NCI-H69 (cell line): ENCODE measurements around the gene SGSM1.

Source experiments
- DNase-seq: peaks from one replicate; lab custom pipeline; 2025; lab: John Stamatoyannopoulos, UW

Gene SGSM1

GRCh38 chr22:24951942-24952836 is 146.2 kb downstream of the SGSM1 start, which contains the start of gene KIAA1671:
TSS of gene KIAA1671 (plus strand) at chr22:24952716. CDS start at chr22:25028000, 75,284 bp downstream.
- DNase-seq = peak; percentile 95

- peak; percentile 84 for DNase-seq
Measured at GRCh38 chr22:24952837-24953383, 146.9 kb downstream of the SGSM1 start.

- DNase-seq = peak; percentile 69
Measured at GRCh38 chr22:24953384-24954113, 147.5 kb downstream of the SGSM1 start.

- DNase-seq = peak; percentile 20
Measured at GRCh38 chr22:24954114-24954463, 148.1 kb downstream of the SGSM1 start.

- no peak for DNase-seq
Measured at GRCh38 chr22:24954856-24955255, 148.8 kb downstream of the SGSM1 start.

GRCh38 chr22:24957043-24957442 is 151.0 kb downstream of the SGSM1 start:
- no peak for DNase-seq

GRCh38 chr22:24961217-24961844 is 155.3 kb downstream of the SGSM1 start:
- no peak for DNase-seq

GRCh38 chr22:24962094-24962493 is 156.1 kb downstream of the SGSM1 start:
- DNase-seq = no peak

GRCh38 chr22:24962835-24963234 is 156.8 kb downstream of the SGSM1 start:
- DNase-seq = no peak

- no peak for DNase-seq
Measured at GRCh38 chr22:24964441-24964840, 158.4 kb downstream of the SGSM1 start.

GRCh38 chr22:24965822-24966626 is 160.0 kb downstream of the SGSM1 start:
- DNase-seq = peak; percentile 61

GRCh38 chr22:24968066-24968561 is 162.1 kb downstream of the SGSM1 start:
- DNase-seq = no peak

GRCh38 chr22:24969560-24970301 is 163.7 kb downstream of the SGSM1 start:
- peak; percentile 17 for DNase-seq

GRCh38 chr22:24972369-24972768 is 166.4 kb downstream of the SGSM1 start:
- no peak for DNase-seq

- no peak for DNase-seq
Measured at GRCh38 chr22:24973872-24974271, 167.9 kb downstream of the SGSM1 start.

GRCh38 chr22:24975125-24975640 is 169.2 kb downstream of the SGSM1 start:
- no peak for DNase-seq

- DNase-seq = peak; percentile 29
Measured at GRCh38 chr22:24975813-24976341, 169.9 kb downstream of the SGSM1 start.

GRCh38 chr22:24976442-24977218 is 170.6 kb downstream of the SGSM1 start:
- peak; percentile 57 for DNase-seq
